Ovary (tissue), 3 donors: ENCODE data around the gene OR2H1.

Experiments
- CTCF ChIP-seq, 3 donors: fragments of 450-650 bp in 2 of 3; fragments of 200-600 bp in 1 of 3; IDR thresholded peaks; one replicate each; pipeline versions ENCODE4 v1.5.1 to v1.8.0; 2016 to 2022; ENCODE audit warnings: antibody characterized with exemption in 3 of 3, mild to moderate bottlenecking in 1 of 3
- POLR2A ChIP-seq: fragments of 450-650 bp; IDR thresholded peaks from one replicate; pipeline ENCODE4 v1.6.1; 2017; ENCODE audit warnings: antibody characterized with exemption, mild to moderate bottlenecking, moderate library complexity
- donor health status: DM: no; HTN: no; CAD: no.

- no peak for TF ChIP-seq CTCF (IDR thresholded peaks at IDR 0.05)
- no peak for TF ChIP-seq POLR2A
Measured at GRCh38 chr6:29489286-29489685, 32.3 kb downstream of the OR2H1 start.
